ENCODE data around the gene GADL1. TPM values are rescaled to one million over a fixed set of nuclear protein-coding genes. Genes with fewer than 3 reads are reported as not detected.
A peak's percentile ranks its signal among the peaks of the same experiment; 100 is the strongest.

GADL1 gene
- polyA plus RNA-seq, 2 of the 4 experiments (the other 2 are of a cell fraction), result not detected

DNA sequence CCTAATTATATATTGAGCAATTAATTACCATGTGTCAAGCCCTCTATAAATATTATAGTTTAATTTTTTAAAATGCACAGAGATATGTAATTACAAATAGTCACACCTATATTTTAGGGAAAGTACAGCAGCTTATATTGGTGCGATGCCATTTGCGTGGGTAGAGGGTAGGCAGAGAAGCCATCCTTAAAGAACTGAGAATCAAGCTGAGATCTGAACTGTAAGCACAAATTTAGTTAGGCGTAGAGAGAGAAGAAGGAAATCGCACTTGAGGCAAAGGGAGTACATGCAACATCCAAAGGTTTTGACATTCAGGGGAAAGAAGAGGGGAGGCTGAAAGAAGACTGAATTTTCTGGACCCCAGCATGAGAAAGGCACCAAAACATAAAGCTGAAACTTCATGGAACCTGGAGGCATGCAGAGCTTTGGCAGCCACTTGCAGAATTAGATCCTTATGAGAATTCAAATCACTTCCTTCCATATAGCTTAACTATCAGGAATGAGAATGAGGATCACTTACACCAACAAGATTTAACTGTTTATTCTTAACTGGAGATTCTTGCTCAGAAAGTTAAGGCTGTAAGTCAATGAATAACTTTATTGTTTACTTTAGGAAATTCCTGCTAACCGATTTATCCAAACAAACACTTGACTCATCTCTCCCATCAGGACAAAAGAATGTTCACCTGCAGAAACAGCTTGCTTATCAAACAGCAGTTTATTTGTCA, 173.7 kb downstream of the GADL1 start:
- CTCF ChIA-PET, result interaction anchor here (1.0 to 1.1 kb wide), 2 partner anchors 26 to 28 kb away, joined by 3 read pairs; no protein-coding TSS in a partner anchor
- peaks cover 16% of the 10 kb centered on the region; the same call in 2 of the 3 replicates for H3K9me3 ChIP-seq
- H3K4me1 ChIP-seq, result peaks cover 20% of the 10 kb centered on the region
- POLR2A ChIA-PET, result interaction anchor here (1.0 kb wide), 1 partner anchor 32 kb away, joined by 5 read pairs; no protein-coding TSS in a partner anchor
- ATAC-seq, result peak; percentile 93 to 95
- WGBS (ENCODE audit: missing lambda C conversion rate), result 27% methylated on average over 5 of the region's 5 CpGs
- peak overlapping the region; percentile 89 for H3K4me2 ChIP-seq
- no peak overlapping the region for H3K4me3 ChIP-seq
- peak; percentile 92 for DNase-seq (ENCODE audit: low read depth in 1 of 2, low spot score in 1 of 2)
- H3K27ac ChIP-seq, result peak overlapping the region; percentile 76 to 85
- FAIRE-seq, result peak; percentile 98
- TF ChIP-seq, protein P1, sequence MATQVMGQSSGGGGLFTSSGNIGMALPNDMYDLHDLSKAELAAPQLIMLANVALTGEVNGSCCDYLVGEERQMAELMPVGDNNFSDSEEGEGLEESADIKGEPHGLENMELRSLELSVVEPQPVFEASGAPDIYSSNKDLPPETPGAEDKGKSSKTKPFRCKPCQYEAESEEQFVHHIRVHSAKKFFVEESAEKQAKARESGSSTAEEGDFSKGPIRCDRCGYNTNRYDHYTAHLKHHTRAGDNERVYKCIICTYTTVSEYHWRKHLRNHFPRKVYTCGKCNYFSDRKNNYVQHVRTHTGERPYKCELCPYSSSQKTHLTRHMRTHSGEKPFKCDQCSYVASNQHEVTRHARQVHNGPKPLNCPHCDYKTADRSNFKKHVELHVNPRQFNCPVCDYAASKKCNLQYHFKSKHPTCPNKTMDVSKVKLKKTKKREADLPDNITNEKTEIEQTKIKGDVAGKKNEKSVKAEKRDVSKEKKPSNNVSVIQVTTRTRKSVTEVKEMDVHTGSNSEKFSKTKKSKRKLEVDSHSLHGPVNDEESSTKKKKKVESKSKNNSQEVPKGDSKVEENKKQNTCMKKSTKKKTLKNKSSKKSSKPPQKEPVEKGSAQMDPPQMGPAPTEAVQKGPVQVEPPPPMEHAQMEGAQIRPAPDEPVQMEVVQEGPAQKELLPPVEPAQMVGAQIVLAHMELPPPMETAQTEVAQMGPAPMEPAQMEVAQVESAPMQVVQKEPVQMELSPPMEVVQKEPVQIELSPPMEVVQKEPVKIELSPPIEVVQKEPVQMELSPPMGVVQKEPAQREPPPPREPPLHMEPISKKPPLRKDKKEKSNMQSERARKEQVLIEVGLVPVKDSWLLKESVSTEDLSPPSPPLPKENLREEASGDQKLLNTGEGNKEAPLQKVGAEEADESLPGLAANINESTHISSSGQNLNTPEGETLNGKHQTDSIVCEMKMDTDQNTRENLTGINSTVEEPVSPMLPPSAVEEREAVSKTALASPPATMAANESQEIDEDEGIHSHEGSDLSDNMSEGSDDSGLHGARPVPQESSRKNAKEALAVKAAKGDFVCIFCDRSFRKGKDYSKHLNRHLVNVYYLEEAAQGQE (IDR thresholded peaks at IDR 0.05), result no peak
- TF ChIP-seq CBX2 (IDR thresholded peaks at IDR 0.05; ENCODE audit: borderline replicate concordance, low read depth) (no peak), HOXB13 (CRISPR knock-in tag; IDR thresholded peaks at IDR 0.05; ENCODE audit: low read depth) (no peak), NPAS2 (CRISPR knock-in tag; IDR thresholded peaks at IDR 0.05; ENCODE audit: borderline replicate concordance) (no peak), HES2 (IDR thresholded peaks at IDR 0.05) (no peak), SMC3 (IDR thresholded peaks at IDR 0.05) (peak; percentile 46; the same call in 2 of the 3 replicates), EP300 (IDR thresholded peaks at IDR 0.05) (peak; percentile 81 to 87; a peak in 4 of 5 replicates), ZNF302 (CRISPR knock-in tag; IDR thresholded peaks at IDR 0.05) (no peak), NR3C1 (IDR thresholded peaks at IDR 0.05) (no peak), ESRRA (IDR thresholded peaks at IDR 0.05; ENCODE audit: borderline replicate concordance, low read length) (no peak), MAFK (IDR thresholded peaks at IDR 0.05; ENCODE audit: partially characterized antibody) (no peak), BCL3 (IDR thresholded peaks at IDR 0.05) (peak; percentile 88; the same call in 1 of the 3 replicates), E2F6 (IDR thresholded peaks at IDR 0.05; ENCODE audit: borderline replicate concordance, low read depth) (no peak), RAD21 (conservative IDR thresholded peaks at IDR 0.05 in 1 of 2, IDR thresholded peaks at IDR 0.05 in 1 of 2) (peak; percentile 40 to 59; a peak in 4 of 5 replicates), SREBF2 (IDR thresholded peaks at IDR 0.05) (no peak), HOXB5 (CRISPR knock-in tag; IDR thresholded peaks at IDR 0.05) (no peak), BHLHE40 (IDR thresholded peaks at IDR 0.05; ENCODE audit: low read depth, low read length) (no peak), PHF8 (IDR thresholded peaks at IDR 0.05; ENCODE audit: borderline replicate concordance, low read depth) (no peak), MYC (IDR thresholded peaks at IDR 0.05; ENCODE audit: borderline replicate concordance, low read length) (no peak), EHMT2 (IDR thresholded peaks at IDR 0.05; ENCODE audit: low read depth) (no peak), FOSL2 (IDR thresholded peaks at IDR 0.05) (peak; percentile 96), FOSL2 (CRISPR knock-in tag; IDR thresholded peaks at IDR 0.05) (peak; percentile 98), HEYL (CRISPR knock-in tag; IDR thresholded peaks at IDR 0.05) (no peak), POLR2AphosphoS2 (conservative IDR thresholded peaks at IDR 0.05; ENCODE audit: low read length) (no peak), GATA3 (IDR thresholded peaks at IDR 0.05; ENCODE audit: borderline replicate concordance) (peak; percentile 99), RARB (CRISPR knock-in tag; IDR thresholded peaks at IDR 0.05) (no peak), JUNB (IDR thresholded peaks at IDR 0.05) (peak; percentile 97), MAZ (IDR thresholded peaks at IDR 0.05; ENCODE audit: borderline replicate concordance, low read depth, low read length) (no peak)
- TF ChIP-seq, protein P2, sequence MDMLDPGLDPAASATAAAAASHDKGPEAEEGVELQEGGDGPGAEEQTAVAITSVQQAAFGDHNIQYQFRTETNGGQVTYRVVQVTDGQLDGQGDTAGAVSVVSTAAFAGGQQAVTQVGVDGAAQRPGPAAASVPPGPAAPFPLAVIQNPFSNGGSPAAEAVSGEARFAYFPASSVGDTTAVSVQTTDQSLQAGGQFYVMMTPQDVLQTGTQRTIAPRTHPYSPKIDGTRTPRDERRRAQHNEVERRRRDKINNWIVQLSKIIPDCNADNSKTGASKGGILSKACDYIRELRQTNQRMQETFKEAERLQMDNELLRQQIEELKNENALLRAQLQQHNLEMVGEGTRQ (IDR thresholded peaks at IDR 0.05), result no peak
- TF ChIP-seq, protein P3, sequence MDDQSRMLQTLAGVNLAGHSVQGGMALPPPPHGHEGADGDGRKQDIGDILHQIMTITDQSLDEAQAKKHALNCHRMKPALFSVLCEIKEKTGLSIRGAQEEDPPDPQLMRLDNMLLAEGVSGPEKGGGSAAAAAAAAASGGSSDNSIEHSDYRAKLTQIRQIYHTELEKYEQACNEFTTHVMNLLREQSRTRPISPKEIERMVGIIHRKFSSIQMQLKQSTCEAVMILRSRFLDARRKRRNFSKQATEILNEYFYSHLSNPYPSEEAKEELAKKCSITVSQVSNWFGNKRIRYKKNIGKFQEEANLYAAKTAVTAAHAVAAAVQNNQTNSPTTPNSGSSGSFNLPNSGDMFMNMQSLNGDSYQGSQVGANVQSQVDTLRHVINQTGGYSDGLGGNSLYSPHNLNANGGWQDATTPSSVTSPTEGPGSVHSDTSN (IDR thresholded peaks at IDR 0.05), result peak; percentile 81
- TF ChIP-seq, protein P4, sequence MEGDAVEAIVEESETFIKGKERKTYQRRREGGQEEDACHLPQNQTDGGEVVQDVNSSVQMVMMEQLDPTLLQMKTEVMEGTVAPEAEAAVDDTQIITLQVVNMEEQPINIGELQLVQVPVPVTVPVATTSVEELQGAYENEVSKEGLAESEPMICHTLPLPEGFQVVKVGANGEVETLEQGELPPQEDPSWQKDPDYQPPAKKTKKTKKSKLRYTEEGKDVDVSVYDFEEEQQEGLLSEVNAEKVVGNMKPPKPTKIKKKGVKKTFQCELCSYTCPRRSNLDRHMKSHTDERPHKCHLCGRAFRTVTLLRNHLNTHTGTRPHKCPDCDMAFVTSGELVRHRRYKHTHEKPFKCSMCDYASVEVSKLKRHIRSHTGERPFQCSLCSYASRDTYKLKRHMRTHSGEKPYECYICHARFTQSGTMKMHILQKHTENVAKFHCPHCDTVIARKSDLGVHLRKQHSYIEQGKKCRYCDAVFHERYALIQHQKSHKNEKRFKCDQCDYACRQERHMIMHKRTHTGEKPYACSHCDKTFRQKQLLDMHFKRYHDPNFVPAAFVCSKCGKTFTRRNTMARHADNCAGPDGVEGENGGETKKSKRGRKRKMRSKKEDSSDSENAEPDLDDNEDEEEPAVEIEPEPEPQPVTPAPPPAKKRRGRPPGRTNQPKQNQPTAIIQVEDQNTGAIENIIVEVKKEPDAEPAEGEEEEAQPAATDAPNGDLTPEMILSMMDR (IDR thresholded peaks at IDR 0.05), result no peak

All from A549 (cell line).